ENCODE data around the gene ACBD7.

Gene ACBD7

DNA sequence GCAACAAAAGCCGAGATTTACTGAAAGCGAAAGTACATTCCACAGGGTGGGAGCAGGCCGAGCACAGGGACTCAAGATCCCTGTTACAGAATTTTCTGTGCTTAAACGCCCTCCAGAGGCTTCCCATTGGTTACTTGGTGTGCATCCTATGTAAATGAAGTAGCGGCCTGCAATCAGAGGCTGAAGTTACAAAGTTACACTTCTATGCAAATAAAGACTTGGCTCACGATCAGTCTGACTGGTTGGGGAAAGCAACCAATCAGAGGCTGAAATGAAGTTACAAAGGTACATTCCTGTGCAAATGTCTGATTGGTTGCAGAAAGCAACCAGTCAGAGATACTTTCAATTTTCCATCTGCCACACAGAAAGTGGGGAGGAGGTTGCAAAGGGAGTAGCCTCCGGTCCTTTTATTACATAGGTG lies 4.1 kb downstream of the ACBD7 start:
- no peak for DNase-seq

GRCh38 chr10:15083674-15084501 lies 4.7 kb downstream of the ACBD7 start:
- no peak for DNase-seq

- no peak for DNase-seq
These were observed 13.2 kb downstream of the ACBD7 start for GRCh38 chr10:15075421-15075820.

DNA sequence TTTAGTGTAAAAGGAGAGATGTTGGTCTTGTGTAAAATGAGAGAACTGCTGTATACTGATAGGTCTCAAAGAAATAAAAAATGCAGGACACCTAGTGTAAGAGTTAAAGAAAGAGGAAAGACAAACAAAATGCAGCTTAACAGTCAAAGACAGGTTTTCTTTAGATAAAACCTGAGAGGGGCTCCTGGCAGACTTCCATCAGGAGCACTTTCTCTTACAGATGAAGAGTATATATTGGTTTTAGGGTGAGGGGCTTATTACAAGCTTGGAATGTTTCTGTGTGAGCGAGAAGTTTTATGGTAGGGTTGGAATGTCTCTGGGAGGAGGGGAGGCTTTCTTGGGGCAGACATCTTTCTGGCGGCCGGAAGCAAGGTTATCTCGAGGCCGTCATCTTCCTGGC lies 16.2 kb downstream of the ACBD7 start:
- no peak for DNase-seq

DNA sequence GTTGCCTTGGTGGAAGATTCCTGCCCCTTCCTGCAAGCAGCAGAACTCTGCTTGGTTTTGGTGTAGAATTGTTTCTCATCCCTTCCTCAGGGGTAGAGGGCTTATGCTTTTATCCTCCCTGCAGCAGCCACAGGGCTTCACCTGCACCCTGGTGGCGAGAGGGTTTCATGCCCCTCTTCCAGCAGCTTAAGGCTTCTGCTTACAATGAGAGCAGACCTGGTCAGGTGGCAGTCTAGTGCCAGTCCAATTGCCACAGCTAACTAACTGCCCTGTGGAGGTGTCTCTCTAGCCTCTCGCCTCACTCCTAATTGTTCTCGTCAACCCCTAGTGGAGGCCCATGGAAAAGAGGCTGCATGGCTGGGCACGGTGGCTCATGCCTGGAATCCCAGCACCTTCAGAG lies 19.3 kb downstream of the ACBD7 start:
- no peak for DNase-seq

DNA sequence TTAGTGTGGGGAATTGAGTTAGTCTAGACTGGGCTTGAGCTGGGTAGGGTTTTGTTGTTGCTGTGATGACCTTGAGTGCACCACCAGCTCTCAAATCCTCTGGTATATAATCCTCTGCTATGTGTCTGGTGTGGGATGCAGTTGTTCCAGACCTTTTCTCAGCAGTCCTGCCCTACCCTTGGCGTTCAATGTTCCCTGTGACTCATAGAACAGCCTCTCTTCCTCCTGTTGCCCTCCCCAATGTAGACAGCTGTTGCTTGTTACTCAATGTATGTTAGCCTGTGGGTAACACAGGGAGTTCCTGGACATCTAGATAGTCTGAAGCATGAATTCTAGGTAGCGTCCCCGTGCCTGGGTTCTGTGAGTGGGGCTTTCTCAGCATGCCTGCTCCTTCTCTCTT lies 19.8 kb downstream of the ACBD7 start:
- no peak for DNase-seq

GRCh38 chr10:15067154-15067553 lies 21.4 kb downstream of the ACBD7 start:
- DNase-seq: no peak

GRCh38 chr10:15060638-15061037 lies 27.9 kb downstream of the ACBD7 start:
- no peak for DNase-seq

- no peak for DNase-seq
These were observed 28.7 kb downstream of the ACBD7 start for GRCh38 chr10:15059914-15060313.

DNA sequence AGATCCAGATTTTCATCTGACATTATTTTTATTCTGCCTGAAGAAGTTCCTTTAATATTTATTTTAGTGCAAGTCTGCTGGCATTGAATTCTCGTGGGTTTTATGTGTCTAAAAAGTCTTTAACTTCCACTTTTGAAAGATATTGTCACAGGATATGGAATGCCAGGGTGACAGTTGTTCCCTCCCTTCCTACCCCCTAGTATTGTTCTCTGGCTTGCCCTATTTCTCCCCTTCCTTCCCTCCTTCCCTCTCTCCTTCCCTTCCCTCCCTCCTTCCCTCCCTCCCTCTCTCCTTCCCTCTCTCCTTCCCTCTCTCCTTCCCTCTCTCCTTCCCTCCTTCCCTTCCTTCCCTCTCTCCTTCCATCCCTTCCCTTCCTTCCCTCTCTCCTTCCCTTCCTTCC lies 29.9 kb downstream of the ACBD7 start:
- no peak for DNase-seq

DNA sequence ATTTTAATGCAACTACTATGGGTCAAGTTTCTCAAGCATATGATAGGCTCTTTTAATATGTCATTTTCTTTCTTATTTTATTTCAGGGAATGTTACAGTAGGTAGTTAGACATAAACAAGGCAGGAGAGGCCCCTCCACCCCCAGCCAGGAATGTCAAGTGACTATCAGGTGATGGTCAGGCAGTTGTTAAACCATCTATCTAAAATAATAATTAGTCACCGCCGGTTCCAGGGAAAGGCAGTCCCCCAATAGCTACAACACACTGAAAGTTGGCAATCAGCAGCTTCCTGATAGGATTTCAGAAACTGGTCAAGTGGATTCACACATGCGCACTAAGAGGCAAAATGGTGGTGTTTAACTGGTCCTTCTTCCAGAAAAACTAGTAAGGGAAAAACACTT lies 35.5 kb downstream of the ACBD7 start:
- no peak for DNase-seq

DNA sequence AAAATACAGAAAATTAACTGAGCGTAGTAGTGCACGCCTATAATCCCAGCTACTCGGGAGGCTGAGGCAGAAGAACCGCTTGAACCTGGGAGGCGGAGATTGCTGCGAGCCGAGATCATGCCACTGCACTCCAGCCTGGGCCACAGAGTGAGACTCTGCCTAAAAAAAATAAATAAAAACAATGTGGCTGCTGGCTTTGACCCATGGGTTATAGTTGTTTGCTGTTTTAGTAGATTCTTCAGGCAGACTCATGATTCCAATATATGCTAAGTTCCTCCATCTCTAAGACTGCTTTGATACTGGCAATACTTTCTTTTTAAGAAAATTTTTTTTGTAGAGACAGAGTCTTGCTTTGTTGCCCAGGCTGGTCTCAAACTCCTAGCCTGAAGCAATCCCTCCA lies 36.5 kb downstream of the ACBD7 start:
- no peak for DNase-seq

GRCh38 chr10:15049533-15049932 lies 39.0 kb downstream of the ACBD7 start:
- DNase-seq: no peak

GRCh38 chr10:15046626-15047025 lies 42.0 kb downstream of the ACBD7 start:
- no peak for DNase-seq

DNA sequence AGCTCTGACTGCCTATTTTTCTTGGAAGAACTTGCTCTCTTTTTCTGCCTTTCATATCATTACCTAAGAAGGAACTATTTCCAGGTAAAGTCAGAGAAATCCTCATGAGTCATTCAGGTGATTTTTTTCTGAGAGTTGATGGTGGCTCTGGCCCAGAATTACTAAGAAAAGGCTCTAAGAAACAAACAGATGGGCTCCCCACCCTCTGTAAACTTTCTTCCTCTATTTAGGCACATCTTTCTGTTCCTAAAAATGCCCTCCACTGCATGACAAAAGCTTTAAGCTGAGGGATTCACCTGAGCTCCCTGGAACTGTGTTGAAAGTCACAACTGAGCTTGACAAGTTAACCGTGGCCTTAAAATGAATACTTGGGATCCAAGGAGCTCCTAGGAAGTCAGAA lies 43.2 kb downstream of the ACBD7 start:
- DNase-seq: no peak

GRCh38 chr10:15043674-15044073 lies 44.9 kb downstream of the ACBD7 start, which contains the start of gene OLAH:
TSS of gene OLAH (plus strand) at chr10:15043943. CDS start at chr10:15047289, 3,346 bp downstream.
- DNase-seq: no peak

GRCh38 chr10:15038416-15038815 lies 50.2 kb downstream of the ACBD7 start:
- DNase-seq: no peak

- DNase-seq: no peak
These were observed 50.9 kb downstream of the ACBD7 start for GRCh38 chr10:15037691-15038090.

GRCh38 chr10:15035385-15036301 lies 52.9 kb downstream of the ACBD7 start:
- DNase-seq: no peak

- DNase-seq: no peak
These were observed 60.8 kb downstream of the ACBD7 start for GRCh38 chr10:15027741-15028140.

All from stimulated activated CD4-positive, alpha-beta T cell treated with anti-CD3 and anti-CD28 coated beads, Interleukin-2, amount 100 ng/mL, for 24 hours (primary cell).